MV-4-11 (cell line): ENCODE data around the gene SPECC1.
"Not testable (repeated sequence)": the region's sequence is repeated elsewhere in the genome, so short reads cannot be mapped to it uniquely, and the experiment has no call there.

Experiments used
- DNase-seq: peaks from one replicate; lab custom pipeline; 2025; lab: John Stamatoyannopoulos, UW

Gene SPECC1

DNA sequence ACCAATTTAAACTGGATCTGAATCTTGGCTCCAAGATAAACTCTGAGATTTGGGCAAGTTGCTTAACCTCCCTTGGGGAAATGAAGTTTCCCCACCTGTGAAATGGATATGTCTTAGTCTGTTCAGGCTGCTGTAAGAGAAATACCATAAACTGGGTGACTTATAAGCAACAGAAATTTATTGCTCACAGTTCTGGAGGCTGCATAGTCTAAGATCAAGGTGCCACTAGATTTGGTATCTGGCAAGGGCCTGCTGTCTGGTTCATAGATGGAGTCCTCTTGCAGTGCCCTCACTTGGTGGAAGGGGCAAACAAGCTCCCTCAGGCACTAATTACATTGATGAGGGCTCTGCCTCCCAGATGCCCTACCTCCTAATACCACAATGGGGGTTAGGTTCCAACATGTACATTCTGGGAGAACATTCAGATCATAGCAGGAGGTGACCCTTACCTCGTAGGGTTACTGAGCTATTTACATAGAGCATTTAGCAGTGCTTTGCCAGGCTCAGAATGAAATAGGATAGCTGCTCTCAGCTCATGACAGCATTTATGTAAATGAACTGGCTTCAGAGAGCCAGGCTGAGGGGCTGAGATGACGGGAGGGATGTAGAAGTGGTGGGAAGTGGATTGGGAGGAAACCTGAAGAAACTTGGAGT, 83.9 kb downstream of the SPECC1 start:
- no peak for DNase-seq

DNA sequence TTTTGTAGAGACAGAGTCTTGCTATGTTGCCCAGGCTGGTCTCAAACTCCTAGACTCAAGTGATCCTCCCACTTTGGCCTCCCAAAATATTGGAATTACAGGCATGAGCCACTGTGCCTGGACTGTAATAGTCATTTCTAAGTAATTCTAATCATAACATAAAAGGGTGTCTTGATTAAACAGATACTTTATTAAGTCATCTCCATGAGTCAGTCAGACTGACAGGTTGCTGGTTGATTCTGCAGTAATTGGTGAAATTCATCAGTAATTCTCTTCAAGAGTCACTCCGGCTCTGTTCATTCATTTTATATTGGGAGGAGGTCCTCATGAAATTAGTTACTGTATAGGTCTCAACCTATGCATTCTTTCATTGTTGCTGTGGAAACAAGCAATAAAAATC, 85.6 kb downstream of the SPECC1 start:
- DNase-seq, result no peak

DNA sequence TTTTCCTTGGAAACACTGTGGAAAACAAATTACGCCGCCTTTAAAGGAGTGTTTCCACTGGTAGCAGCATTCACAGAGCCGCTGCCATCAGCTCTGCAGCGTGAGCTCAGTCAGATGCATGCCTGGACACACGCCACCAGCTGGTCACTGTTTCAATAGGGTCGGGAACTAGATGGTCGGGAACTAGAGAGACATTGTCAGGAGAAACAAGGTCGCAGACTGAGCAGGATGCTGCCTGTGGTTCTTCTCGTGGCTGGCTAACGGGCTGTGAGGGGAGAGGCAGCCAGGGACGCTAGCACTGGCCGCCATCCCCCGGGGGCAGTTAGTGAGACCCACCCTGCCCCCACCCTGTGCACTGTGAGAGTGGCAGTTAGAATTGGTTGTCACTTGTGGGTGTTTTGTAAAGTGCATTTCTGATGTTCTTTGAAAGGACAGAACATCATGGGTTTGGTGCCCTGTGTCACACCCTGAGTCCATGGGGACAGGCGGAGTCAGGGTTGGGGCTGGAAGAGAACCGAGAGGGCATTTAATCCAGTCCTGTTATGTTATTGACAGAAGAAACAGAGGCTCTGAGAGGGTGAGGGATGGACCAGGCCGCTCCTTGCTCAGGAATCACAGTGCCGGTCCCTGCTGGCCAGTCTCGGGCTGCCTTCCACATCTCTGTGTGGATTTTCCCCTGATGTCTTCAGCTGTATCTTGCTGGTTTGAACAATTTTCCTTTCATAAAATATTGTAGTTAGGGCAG, 86.3 kb downstream of the SPECC1 start:
- peak; percentile 15 for DNase-seq

DNA sequence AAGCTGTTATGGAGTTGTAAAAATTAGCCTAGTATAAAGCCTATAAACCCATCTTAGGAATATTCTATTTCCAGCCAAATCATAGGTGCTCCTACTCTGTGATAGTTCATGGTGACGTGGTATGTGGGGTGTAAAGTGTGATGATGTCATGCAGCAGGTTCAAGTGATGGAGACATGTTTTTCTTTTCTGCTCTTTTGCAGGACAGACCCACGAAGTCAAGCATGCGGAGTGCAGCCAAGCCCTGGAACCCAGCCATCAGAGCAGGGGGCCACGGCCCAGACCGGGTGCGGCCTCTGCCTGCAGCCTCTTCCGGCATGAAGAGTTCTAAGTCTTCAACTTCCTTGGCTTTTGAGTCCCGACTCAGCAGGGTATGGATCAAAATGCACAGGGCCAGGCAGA, 87.3 kb downstream of the SPECC1 start:
- DNase-seq, result no peak

DNA sequence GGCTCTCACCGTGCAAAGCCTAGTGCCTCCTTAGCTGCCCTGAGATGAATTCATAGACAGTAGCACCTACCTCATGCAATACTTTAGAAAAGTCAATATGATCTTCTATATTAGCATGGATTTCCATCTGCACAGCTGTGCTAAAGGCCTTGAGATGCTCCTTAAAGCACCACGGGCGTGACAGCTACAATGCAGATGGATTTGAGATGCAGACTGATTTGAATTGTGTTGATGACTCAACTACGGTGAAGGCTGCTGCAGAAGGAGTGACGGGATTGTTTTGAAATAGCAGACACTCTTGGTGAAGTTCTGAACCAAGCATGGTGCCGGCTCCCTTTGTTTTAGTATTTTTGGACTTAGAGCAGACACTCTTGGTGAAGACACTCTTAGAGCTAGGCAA, 88.2 kb downstream of the SPECC1 start:
- DNase-seq, result no peak

DNA sequence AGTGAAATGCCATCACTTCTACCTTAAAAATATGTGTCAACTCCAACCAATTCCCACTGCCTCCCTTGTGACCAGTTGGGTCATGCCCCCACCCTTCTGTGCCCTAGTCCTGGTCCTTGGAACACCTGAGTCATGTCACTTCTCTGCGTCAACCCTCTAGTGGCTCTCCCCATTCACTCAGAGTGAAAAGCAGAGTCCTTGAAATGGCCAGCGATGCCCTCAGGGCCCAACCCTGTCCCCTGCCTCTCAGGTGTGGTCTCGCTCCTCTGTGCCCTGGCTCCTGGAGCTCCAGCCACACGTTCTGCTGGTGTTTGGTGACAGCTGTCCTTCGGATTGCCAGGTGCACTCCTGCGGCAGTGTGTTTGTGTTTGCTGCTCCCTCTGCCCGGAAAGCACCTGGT, 89.2 kb downstream of the SPECC1 start:
- DNase-seq, result no peak

DNA sequence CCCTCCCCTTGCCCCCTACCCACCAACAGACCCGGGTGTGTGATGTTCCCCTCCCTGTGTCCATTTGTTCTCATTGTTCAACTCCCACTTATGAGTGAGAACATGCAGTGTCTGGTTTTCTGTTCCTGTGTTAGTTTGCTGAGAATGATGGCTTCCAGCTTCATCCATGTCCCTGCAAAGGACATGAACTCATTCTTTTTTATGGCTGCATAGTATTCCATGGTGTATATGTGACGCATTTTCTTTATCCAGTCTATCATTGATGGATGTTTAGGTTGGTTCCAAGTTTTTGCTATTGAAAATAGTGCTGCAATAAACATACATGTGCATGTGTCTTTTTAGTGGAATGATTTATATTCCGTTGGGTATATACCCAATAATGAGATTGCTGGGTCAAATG, 91.6 kb downstream of the SPECC1 start:
- DNase-seq, result not testable (repeated sequence)

DNA sequence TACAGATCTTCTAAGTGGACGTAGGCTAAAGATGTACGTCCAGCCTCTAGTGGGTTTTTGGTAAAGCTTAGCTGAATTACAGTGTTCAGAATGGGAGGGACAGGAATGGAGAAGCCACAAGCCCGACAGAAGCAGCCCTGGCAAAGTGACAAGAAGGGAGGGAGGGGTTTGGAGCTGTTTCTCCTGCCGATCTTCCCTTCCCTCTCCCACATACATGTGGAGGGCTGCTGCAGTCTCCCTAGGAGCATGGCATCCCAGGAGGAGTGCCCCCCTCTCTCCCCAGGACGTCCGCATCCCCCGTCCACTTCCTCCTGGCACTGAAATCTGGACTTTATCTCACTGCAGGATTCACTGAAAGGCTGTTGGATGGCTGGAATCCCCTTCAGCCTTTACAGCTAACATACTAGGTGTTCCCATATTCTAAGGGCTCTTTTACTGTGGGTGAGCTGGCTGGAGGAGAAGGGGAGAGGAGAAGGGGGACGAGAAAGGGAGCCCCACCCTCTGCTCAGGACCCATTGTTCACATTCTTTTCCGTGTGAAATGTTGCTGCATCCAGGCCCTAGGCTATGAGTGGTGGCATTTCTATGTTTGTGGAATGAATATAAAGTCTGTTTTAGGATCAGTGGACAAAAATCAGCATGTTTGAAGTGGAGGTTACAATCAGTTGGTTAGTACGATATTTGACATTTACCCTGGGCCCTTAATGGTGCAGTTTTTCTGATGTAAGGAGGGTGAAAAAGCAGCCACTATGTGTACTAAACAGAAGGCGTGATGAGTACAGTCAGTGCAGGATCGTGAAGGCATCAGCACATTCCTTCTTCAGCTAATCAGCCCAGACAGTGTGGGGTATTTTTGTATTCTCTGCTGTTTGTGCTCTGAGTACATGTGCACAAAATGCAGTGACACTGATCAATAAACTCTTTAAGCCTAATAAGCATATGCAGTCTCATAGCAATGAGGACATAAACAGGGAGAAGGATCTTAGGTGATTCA, 94.6 kb downstream of the SPECC1 start:
- DNase-seq, result no peak

DNA sequence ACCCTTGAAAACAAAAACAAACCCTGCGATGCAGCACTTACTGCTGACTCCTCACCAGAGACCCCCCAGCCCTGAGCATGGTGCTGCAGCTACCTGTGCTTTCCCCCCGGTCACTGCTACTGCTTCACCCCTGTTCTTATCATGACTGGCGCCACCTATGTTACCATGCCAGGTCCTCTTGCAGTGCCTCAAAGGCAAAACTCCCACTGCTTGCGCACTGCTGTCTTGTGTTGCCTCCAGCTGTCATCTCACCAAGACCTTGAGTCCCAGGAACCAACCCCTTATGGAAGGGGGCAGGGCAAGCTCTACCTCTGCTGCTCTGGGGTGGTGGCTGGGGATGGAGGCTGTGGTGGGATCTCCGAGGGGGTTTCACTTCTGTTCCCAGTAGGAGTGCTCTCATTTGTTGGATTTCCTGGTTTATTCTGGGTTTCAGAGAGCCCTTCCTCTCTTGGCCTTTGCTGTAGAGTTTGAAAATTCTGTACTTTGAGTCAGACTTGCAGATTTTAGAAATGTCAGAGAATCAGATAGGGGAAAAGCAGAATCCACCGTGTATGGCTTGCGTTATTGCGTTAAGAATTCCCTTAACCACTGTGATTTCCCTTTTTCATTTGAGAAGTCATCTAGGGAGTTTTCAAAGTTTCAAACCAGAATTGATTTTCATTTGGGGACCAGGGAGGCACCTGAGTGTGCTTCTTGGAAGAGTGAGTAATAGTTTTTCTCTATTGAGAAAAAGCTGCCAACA, 96.6 kb downstream of the SPECC1 start:
- DNase-seq, result peak; percentile 23

DNA sequence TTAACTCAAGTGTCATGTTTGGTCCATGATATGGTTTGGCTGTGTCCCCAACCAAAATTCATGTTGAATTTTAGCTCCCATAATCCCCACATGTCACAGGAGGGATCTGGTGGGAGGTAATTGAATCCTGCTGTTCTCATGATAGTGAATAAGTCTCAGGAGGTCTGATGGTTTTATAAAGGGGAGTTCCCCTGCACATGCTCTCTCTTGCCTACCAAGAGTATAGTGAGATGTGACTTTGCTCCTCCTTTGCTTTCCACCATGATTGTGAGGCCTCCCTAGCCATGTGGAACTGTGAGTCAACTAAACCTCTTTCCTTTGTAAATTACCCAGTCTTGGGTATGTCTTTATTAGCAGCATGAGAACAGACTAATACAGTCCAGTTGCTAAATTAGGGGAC, 97.3 kb downstream of the SPECC1 start:
- not testable (repeated sequence) for DNase-seq

DNA sequence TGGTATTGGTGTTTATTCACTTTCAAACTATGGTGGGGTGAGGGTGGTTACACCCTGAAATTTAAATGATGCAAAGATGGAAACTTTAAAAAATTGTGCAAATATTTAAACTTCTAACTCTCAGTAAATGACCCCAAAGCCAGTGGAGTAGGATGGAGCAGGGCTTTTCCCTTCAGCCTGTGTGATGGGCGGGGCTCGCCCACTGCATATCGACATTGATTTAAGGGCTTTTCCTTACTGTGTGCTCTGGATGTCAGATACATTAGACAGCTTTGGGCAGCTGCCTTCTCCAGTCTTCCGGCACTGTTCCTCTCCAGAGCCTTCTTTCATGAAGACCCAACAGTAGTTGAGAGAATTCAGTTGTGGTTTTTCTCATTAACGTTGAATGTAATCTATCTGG, 99.9 kb downstream of the SPECC1 start:
- DNase-seq, result no peak

DNA sequence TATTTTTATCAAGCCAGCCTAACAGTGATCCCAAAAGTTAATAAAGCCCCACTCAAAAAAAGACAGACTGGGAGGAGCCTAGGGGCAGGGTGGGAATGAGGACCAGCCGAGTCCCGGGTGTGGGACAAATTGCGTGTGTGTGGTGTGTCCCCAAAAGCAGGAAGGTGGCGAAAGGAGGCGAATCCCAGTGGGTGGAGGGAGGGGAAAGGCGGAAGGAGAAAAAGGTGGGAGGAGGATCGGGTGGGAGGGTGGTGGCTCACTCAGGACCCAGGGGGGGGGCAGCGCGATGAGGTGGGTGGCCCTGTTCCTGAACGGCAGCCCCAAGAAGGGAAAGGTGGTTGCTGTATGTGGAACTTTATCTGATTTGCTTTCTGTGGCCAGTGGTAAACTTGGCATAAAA, 102.4 kb downstream of the SPECC1 start:
- no peak for DNase-seq

DNA sequence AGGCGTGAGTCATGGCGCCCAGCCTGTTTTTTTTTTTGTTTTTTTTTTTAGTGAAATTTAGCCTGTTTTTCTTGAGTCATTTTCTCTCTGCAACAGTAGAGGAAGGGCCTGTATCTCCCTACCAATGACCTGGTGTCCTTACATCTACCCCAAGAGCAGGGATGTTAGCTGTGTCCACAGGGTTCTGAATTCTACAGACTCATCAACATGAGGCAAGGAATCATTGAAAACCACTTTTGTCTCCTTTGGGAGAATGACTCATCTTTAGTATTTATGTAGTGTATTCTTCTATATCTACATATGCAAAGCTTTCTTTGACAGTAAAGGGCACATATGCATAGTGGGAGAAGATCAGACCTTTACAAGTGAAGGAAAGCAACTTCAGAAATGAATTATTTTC, 105.3 kb downstream of the SPECC1 start:
- no peak for DNase-seq

DNA sequence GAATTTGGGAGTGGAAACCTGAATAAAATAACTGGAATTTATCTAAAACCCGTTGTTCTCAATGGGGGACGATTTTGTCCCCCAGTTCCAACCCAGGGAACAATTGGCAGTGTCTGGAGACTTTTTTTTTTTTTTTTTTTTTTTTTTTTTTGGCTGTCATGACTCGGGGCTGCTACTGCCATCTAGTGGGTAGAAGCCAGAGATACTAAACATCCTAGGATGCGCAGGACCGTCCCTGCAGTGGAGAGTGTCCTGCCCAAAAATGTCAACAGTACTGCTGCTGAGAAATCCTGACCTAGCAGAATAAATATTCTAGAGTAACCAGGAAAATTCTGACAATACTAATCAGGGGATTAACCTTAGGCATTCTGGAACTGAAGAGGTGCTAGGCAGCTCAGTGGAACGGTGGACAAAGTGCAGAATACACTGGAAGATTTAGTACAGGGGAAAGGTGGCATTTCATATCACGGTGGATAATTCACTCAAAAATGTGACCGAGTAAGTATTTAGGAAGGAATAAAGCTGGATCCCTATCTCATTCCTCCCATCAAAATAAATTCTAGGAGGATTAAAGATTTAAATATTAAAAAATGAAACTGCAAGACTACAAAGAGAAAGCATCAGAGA, 107.6 kb downstream of the SPECC1 start:
- DNase-seq, result peak; percentile 32

DNA sequence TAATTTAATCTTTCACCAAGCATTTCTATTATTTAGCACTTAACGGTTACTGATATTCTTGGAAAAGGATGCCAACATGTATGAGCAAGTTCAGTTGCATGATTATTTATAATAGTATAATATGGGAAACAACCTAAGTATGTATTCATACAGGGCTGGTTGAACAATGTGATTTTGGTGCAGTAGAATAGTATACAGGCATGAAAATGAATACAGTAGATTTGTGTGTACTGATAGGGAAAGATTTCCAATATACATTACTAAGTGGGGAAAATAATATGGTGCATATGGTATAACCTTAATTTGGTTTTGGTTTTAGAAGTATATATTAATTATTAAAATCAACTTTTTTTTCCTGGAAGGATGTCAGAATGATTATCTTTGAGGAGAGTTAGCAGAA, 109.1 kb downstream of the SPECC1 start:
- DNase-seq, result no peak

DNA sequence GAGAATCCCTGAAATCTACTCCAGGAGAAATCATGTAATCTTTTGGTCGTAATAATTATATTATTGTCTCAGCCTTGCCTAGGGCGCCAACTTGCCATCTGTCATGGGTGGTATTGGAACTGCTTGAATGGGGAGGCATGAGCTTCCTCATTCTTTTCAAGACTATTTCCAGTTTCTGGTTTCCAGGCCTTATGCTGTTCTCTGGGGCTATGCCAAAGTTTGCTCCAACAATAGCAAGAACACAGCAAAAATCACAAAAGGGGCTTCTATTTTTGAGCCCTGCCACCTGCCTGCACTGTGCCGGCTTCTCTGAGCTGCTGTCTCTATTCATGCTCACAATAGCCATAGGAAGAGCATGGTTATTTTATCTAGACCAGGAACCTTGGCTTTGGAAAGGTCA, 111.7 kb downstream of the SPECC1 start:
- DNase-seq, result peak; percentile 58

DNA sequence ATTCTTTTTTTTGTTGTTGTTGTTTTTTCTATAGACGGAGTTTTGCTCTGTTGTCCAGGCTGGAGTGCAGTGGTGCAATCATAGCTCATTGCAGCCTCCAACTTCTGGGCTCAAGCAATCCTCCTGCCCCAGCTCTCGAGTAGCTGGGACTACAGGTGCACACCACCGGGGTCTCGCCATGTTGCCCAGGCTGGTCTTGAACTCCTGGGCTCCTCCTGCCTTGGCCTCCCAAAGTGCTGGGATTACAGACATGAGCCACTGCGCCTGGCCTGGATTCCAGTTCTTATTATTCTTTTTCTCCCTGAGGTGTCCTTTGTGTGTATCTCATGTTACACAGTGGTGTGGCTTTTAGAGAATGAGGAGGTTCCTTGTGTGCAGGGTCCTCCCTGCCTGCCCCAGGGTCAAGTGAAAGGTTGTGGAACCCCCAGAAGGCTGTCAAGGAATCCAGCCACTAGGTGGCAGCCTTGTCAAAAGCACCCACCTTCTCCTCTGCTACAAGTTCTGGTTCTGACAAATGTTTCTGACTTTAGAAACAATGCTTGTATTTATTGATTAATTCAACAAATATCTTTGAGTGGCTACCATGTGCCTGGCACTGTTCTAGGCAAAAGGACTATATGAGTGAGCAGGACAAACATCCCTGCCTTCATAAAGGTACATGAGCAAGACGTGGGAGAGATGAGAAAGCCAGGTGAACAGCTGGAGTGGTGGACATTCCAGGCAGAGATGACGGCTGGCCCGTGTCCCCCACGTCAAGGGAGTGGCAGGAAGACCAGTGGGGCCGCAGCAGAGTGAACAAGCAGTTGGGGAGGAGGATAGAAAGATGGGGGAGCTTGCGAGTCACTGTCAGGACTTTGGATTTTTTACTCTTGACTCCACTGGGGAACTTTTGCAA, 112.4 kb downstream of the SPECC1 start:
- DNase-seq, result peak; percentile 39

DNA sequence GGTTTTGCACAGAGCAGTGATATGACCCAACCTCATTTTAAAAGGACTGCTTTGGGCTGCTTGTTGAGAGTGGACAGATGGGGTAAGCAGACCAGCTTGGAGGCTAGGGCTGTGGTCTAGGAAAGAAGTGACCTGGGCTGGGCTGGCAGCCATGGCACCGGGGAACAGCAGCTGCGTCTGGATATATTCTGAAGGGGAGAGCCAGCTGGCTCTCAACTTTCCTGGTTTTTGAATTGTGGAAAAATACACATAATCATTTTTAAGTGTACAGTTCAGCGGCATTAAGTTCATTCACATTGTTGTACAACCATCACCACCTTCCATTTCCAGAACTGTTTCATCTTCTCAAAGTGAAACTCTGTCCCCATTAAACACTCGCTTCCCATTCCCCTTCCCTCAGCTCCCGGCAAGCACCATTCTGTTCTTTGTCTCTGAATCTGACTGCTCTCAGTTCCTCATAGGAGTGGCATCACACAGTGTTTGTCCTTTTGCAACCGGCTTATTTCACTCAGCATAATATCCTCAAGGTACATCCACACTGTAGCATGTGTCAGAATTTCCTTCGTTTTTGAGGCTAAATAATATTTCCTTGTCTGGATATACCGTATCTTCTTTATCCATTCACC, 113.2 kb downstream of the SPECC1 start:
- DNase-seq, result peak; percentile 88

DNA sequence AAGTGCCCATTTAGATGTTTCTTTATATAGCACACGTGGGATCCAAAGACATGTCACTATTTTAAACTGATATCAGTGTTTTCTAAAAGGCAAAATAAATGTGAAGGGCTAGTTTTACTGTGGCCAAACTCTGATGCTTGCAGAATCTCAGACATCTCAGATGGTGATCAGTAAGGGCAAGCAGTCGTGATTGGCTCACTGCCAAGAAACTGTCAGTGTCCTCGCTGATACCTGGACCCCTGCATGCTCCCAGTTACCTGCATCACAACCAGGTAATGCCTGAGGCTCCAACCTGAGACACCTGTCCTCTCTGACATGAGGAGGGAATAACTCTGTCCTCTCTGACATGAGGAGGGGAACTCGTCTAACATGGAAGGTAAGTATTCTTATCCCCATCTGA, 114.0 kb downstream of the SPECC1 start:
- DNase-seq, result no peak

DNA sequence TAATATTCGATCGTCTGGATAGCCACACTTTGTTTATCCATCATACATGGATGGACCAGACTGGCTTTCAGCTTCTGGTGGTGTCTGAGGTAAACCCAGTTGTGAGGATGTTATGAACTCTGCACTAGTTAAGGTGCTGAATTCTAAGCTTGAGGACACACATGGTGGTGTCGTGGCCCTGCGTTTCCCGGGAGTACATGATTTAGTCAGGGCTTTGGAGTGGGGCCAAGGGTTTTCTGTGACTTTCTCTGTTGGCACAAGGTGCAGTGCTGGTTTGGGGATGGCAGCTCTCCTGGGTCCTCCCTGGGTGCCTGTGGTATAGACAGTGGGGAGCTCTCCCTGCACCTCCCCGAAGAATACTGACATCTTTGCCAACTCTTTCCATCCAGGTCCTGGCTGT, 116.6 kb downstream of the SPECC1 start:
- DNase-seq, result no peak
